H9 (cell line): Measurements from ENCODE around the gene BICD1. TPM values are rescaled to one million over a fixed set of nuclear protein-coding genes. Genes with fewer than 3 reads are reported as not detected.

Experiments used
- DNase-seq: peaks from one replicate; pipeline ENCODE4 v3.0.0-alpha.2; 2017
- H2AFZ ChIP-seq: one replicate; pipeline ENCODE4 v1.6.1; 2013; ENCODE audit warnings: mild to moderate bottlenecking, low read length, control low read depth, moderate library complexity
- H2AK5ac ChIP-seq: 2 replicates; pipeline ENCODE4 v1.6.1; 2013; ENCODE audit warnings: low read length, control low read depth, mixed read lengths; ENCODE audit not compliant: insufficient read length
- H2BK120ac ChIP-seq: one replicate; pipeline ENCODE4 v1.6.1; 2013; ENCODE audit warnings: low read depth, mild to moderate bottlenecking, low read length, control low read depth, inconsistent platforms; ENCODE audit not compliant: poor library complexity, severe bottlenecking
- H2BK12ac ChIP-seq: 2 replicates; pipeline ENCODE4 v1.6.1; 2013; ENCODE audit warnings: low read length, control low read depth, mixed read lengths, low read depth; ENCODE audit not compliant: insufficient read length
- H2BK15ac ChIP-seq: 2 replicates; pipeline ENCODE4 v1.6.1; 2013; ENCODE audit warnings: low read depth, low read length, control low read depth
- H2BK20ac ChIP-seq: one replicate; pipeline ENCODE4 v1.6.1; 2013; ENCODE audit warnings: low read depth, mild to moderate bottlenecking, low read length, control low read depth, inconsistent platforms; ENCODE audit not compliant: poor library complexity, severe bottlenecking
- H2BK5ac ChIP-seq: 2 replicates; pipeline ENCODE4 v1.6.1; 2013; ENCODE audit warnings: low read length, control low read depth, mixed read lengths; ENCODE audit not compliant: insufficient read length
- H3K14ac ChIP-seq: 2 replicates; pipeline ENCODE4 v1.6.1; 2013; ENCODE audit warnings: low read length, control low read depth; ENCODE audit not compliant: insufficient read depth
- H3K18ac ChIP-seq: 2 replicates; pipeline ENCODE4 v1.6.1; 2013; ENCODE audit warnings: low read depth, mild to moderate bottlenecking, mixed read lengths, low read length, control low read depth; ENCODE audit not compliant: insufficient read length
- H3K23ac ChIP-seq: 2 replicates; pipeline ENCODE4 v1.6.1; 2013; ENCODE audit warnings: low read length, control low read depth, mixed read lengths, low read depth; ENCODE audit not compliant: insufficient read length
- H3K23me2 ChIP-seq: 2 replicates; pipeline ENCODE4 v1.6.1; 2013; ENCODE audit warnings: low read depth, mild to moderate bottlenecking, mixed read lengths, low read length, control low read depth; ENCODE audit not compliant: insufficient read length, poor library complexity, severe bottlenecking
- H3K27ac ChIP-seq: 2 replicates; pipeline ENCODE4 v1.5.1; 2013; ENCODE audit warnings: low read length, control low read depth, mixed read lengths, low read depth; ENCODE audit not compliant: insufficient read length
- H3K27me3 ChIP-seq: 2 replicates; pipeline ENCODE4 v1.6.1; 2013; ENCODE audit warnings: low read length, control low read depth, inconsistent platforms; ENCODE audit not compliant: insufficient read depth
- H3K4ac ChIP-seq: 2 replicates; pipeline ENCODE4 v1.6.1; 2013; ENCODE audit warnings: low read depth, mild to moderate bottlenecking, control low read depth, inconsistent platforms, low read length, moderate library complexity
- H3K4me1 ChIP-seq: 2 replicates; pipeline ENCODE4 v1.6.1; 2013; ENCODE audit warnings: low read length, control low read depth, inconsistent platforms; ENCODE audit not compliant: insufficient read depth
- H3K4me2 ChIP-seq: 2 replicates; pipeline ENCODE4 v1.6.1; 2013; ENCODE audit warnings: low read length, control low read depth, mixed read lengths; ENCODE audit not compliant: insufficient read length, insufficient read depth
- H3K56ac ChIP-seq: 2 replicates; pipeline ENCODE4 v1.6.1; 2013; ENCODE audit warnings: low read depth, mild to moderate bottlenecking, mixed read lengths, low read length, control low read depth; ENCODE audit not compliant: insufficient read length
- H3K79me1 ChIP-seq: 2 replicates; pipeline ENCODE4 v1.6.1; 2013; ENCODE audit warnings: low read depth, mild to moderate bottlenecking, moderate library complexity, low read length, control low read depth, inconsistent platforms; ENCODE audit not compliant: insufficient read depth, poor library complexity, severe bottlenecking
- H3K79me2 ChIP-seq: 2 replicates; pipeline ENCODE4 v1.6.1; 2013; ENCODE audit warnings: low read length, control low read depth, inconsistent platforms; ENCODE audit not compliant: insufficient read depth
- H3K9ac ChIP-seq: 2 replicates; pipeline ENCODE4 v1.6.1; 2013; ENCODE audit warnings: low read length, control low read depth, mixed read lengths; ENCODE audit not compliant: insufficient read length; ENCODE audit errors: extremely low read depth
- H3K9me3 ChIP-seq: one replicate; pipeline ENCODE4 v1.6.1; 2013; ENCODE audit warnings: low read depth, low read length, inconsistent platforms; ENCODE audit not compliant: control insufficient read depth
- H3T11ph ChIP-seq: one replicate; pipeline ENCODE4 v1.6.1; 2013; ENCODE audit warnings: mild to moderate bottlenecking, low read length, control low read depth, inconsistent platforms
- H4K20me1 ChIP-seq: one replicate; pipeline ENCODE4 v1.6.1; 2013; ENCODE audit not compliant: control insufficient read depth, insufficient read length, insufficient read depth
- H4K5ac ChIP-seq: 2 replicates; pipeline ENCODE4 v1.6.1; 2013; ENCODE audit warnings: low read depth, mild to moderate bottlenecking, mixed read lengths, low read length, control low read depth; ENCODE audit not compliant: insufficient read length
- H4K8ac ChIP-seq: replicated peaks from 2 replicates; pipeline ENCODE4 v1.6.1; 2013; ENCODE audit warnings: low read length, control low read depth, mixed read lengths, low read depth; ENCODE audit not compliant: insufficient read length
- H4K91ac ChIP-seq: 2 replicates; pipeline ENCODE4 v1.6.1; 2013; ENCODE audit warnings: low read depth, mild to moderate bottlenecking, moderate library complexity, mixed read lengths, low read length, control low read depth; ENCODE audit not compliant: insufficient read length
- H3K27ac Mint-ChIP-seq, 3 experiments: 2 replicates in 2 of 3; 3 replicates in 1 of 3; pipeline ENCODE4 v1.8.0; 2020 to 2021; ENCODE audit warnings: mixed read lengths in 3 of 3, mild to moderate bottlenecking in 1 of 3, moderate library complexity in 1 of 3
- H3K27me3 Mint-ChIP-seq: 2 replicates; pipeline ENCODE4 v1.8.0; 2021; ENCODE audit warnings: low read depth, mild to moderate bottlenecking, moderate library complexity, mixed read lengths
- H3K36me3 Mint-ChIP-seq, 3 experiments: 2 replicates in 2 of 3; 3 replicates in 1 of 3; pipeline ENCODE4 v1.8.0; 2020 to 2021; ENCODE audit warnings: low read depth in 3 of 3, mixed read lengths in 3 of 3; ENCODE audit not compliant: insufficient read depth in 1 of 3
- H3K4me1 Mint-ChIP-seq, 2 experiments: 2 replicates each; pipeline ENCODE4 v1.8.0; 2020; ENCODE audit warnings: mixed read lengths in 2 of 2
- H3K4me3 Mint-ChIP-seq, 2 experiments: 2 replicates in 1 of 2; 3 replicates in 1 of 2; pipeline ENCODE4 v1.8.0; 2020 to 2021; ENCODE audit warnings: mild to moderate bottlenecking in 2 of 2, mixed read lengths in 2 of 2, moderate library complexity in 1 of 2
- H3K9me3 Mint-ChIP-seq, 2 experiments: 2 replicates in 1 of 2; 3 replicates in 1 of 2; pipeline ENCODE4 v1.8.0; 2020; ENCODE audit warnings: mild to moderate bottlenecking in 2 of 2, mixed read lengths in 2 of 2, moderate library complexity in 1 of 2
- CTCF ChIP-seq: fragments of 200-600 bp; sonication (generic); conservative IDR thresholded peaks from 3 replicates; pipeline ENCODE4 v1.8.0; 2021; ENCODE audit warnings: antibody characterized with exemption, mild to moderate bottlenecking
- WGBS: extraction: QIAGEN DNeasy Blood & Tissue Kit; methylation state at CpG from one replicate; pipeline ENCODE4 v1.1.7; 2013; ENCODE audit warnings: missing lambda C conversion rate, low lambda C conversion rate, mixed read lengths; ENCODE audit not compliant: insufficient read length; ENCODE audit errors: extremely low coverage; 5-methylcytosine and 5-hydroxymethylcytosine counted together
- total RNA-seq: library from RNA; stranded (reverse); gene quantifications from 2 replicates; pipeline ENCODE4 v1.2.1, GENCODE V29; 2021

BICD1 gene
- total RNA-seq, 1 experiment from 2014 or later, result 134 TPM

GRCh38 chr12:32084753-32085152 lies 21.9 kb upstream of the BICD1 start:
- Histone ChIP-seq H2AK5ac (no peak overlapping the region), H4K91ac (no peak overlapping the region), H4K8ac (no peak overlapping the region), H3K9me3 (no peaks in the 10 kb centered on the region), H3K4ac (no peak overlapping the region), H3K23me2 (no peaks in the 10 kb centered on the region), H3K4me1 (peaks cover 4% of the 10 kb centered on the region; the same call in 1 of the 2 replicates), H3K79me1 (no peaks in the 10 kb centered on the region), H3K79me2 (no peaks in the 10 kb centered on the region), H4K20me1 (no peaks in the 10 kb centered on the region), H3K27ac (no peak overlapping the region), H3K9ac (no peak overlapping the region), H3K27me3 (no peaks in the 10 kb centered on the region), H2BK120ac (no peak overlapping the region), H2BK5ac (no peak overlapping the region), H3K4me2 (no peak overlapping the region), H3K23ac (no peak overlapping the region), H2BK20ac (no peak overlapping the region), H3T11ph (no peak overlapping the region), H2BK15ac (no peak overlapping the region), H3K18ac (no peak overlapping the region), H2BK12ac (no peak overlapping the region), H3K14ac (no peak overlapping the region), H4K5ac (no peak overlapping the region), H3K56ac (no peak overlapping the region), H2AFZ (no peak overlapping the region)
- no peak overlapping the region for H3K27ac Mint-ChIP-seq
- peak; percentile 31; the same call in 2 of the 3 replicates for TF ChIP-seq CTCF
- no peaks in the 10 kb centered on the region; a peak in 1 of 5 replicates for H3K9me3 Mint-ChIP-seq
- no CpG with 5 or more reads among the region's 3 CpGs for WGBS
- no peak for DNase-seq
- peaks cover 27 to 31% of the 10 kb centered on the region in 2 experiments for H3K4me1 Mint-ChIP-seq
- H3K36me3 Mint-ChIP-seq, result peaks cover 0 to 10% (median 0%) of the 10 kb centered on the region in 3 experiments; a peak in 2 of 7 replicates
- H3K27me3 Mint-ChIP-seq, result no peaks in the 10 kb centered on the region
- no peak overlapping the region for H3K4me3 Mint-ChIP-seq
